ENCODE data around the gene NCOR1. TPM values are rescaled to one million over a fixed set of nuclear protein-coding genes. Genes with fewer than 3 reads are reported as not detected.

The NCOR1 gene
- total and polyA plus RNA-seq, 2 of the 13 experiments (the other 11 are each of a cell fraction or from before 2014, with no cell fraction given), result 57.0 to 71.7 TPM

- TF ChIP-seq ZMAT3 (CRISPR knock-in tag; conservative IDR thresholded peaks at IDR 0.05) (peak; percentile 32), FOXJ3 (CRISPR knock-in tag; IDR thresholded peaks at IDR 0.05; ENCODE audit: borderline replicate concordance) (no peak), TIGD3 (CRISPR knock-in tag; IDR thresholded peaks at IDR 0.05; ENCODE audit: borderline replicate concordance) (no peak; the same call in 1 of the 2 replicates), ZNF713 (CRISPR knock-in tag; IDR thresholded peaks at IDR 0.05) (0 out of 2 replicates have a peak, but pooled peaks have one; percentile 58), ZBTB39 (CRISPR knock-in tag; IDR thresholded peaks at IDR 0.05) (0 out of 2 replicates have a peak, but pooled peaks have one; percentile 61), NKX3-1 (CRISPR knock-in tag; IDR thresholded peaks at IDR 0.05) (peak; percentile 64; the same call in 1 of the 2 replicates), NFATC3 (CRISPR knock-in tag; IDR thresholded peaks at IDR 0.05) (no peak), CREM (IDR thresholded peaks at IDR 0.05) (no peak), CREM (CRISPR knock-in tag; IDR thresholded peaks at IDR 0.05) (no peak), HMGXB3 (CRISPR knock-in tag; IDR thresholded peaks at IDR 0.05; ENCODE audit: borderline replicate concordance) (peak; percentile 60; the same call in 1 of the 2 replicates), DNMT1 (CRISPR knock-in tag; IDR thresholded peaks at IDR 0.05) (no peak), MTERF4 (CRISPR knock-in tag; IDR thresholded peaks at IDR 0.05) (no peak; the same call in 1 of the 2 replicates), FOXO1 (CRISPR knock-in tag; IDR thresholded peaks at IDR 0.05) (no peak), NFKB2 (CRISPR knock-in tag; IDR thresholded peaks at IDR 0.05; ENCODE audit: borderline replicate concordance) (peak; percentile 39), ASH2L (IDR thresholded peaks at IDR 0.05; ENCODE audit: insufficient read length, low read depth, low read length) (peak; percentile 88), RELA (CRISPR knock-in tag; IDR thresholded peaks at IDR 0.05) (no peak), NR2F6 (IDR thresholded peaks at IDR 0.05) (no peak), NR2F6 (CRISPR knock-in tag; IDR thresholded peaks at IDR 0.05) (0 out of 2 replicates have a peak, but pooled peaks have one; percentile 17), ELF3 (CRISPR knock-in tag; IDR thresholded peaks at IDR 0.05) (peak; percentile 53; the same call in 1 of the 2 replicates), GFI1 (CRISPR knock-in tag; IDR thresholded peaks at IDR 0.05; ENCODE audit: borderline replicate concordance) (no peak; the same call in none of the 2 replicates), NR0B2 (CRISPR knock-in tag; IDR thresholded peaks at IDR 0.05) (no peak), HDAC2 (CRISPR knock-in tag; IDR thresholded peaks at IDR 0.05) (peak; percentile 52)
These were observed at the start of gene NCOR1 (continued) for GRCh38 chr17:16215273-16215964.
